HepG2 (cell line): ENCODE results near the gene DOCK4. TPM values are rescaled to one million over a fixed set of nuclear protein-coding genes. Genes with fewer than 3 reads are reported as not detected.

ENCODE experiments used
- ATAC-seq: fragments of 200-7000 bp; cut with Tn5 transposase; 3 replicates; pipeline ENCODE4 v1.9.1; 2020; ENCODE audit warnings: mild to moderate bottlenecking, moderate library complexity
- BruUV-seq: library from RNA; stranded (reverse); fragments of 400-500 nt; replicated peaks from 2 replicates; lab custom pipeline; 2021; lab: Mats Ljungman, UMichigan
- CTCF ChIA-PET: fragments of 300-600 bp; formaldehyde crosslinking; extraction: SDS; loops from one replicate; lab custom pipeline; 2021; ENCODE audit warnings: low total read pairs, inconsistent platforms, low intra/inter-chr PET ratio; lab: Yijun Ruan, JAX
- POLR2A ChIA-PET: fragments of 350-600 bp; sonication (Branson Sonifier 250); formaldehyde crosslinking; loops from one replicate; lab custom pipeline; 2020; ENCODE audit warnings: antibody characterized with exemption, inconsistent platforms; lab: Yijun Ruan, JAX
- DNase-seq: peaks from one replicate; pipeline ENCODE4 v3.0.0-alpha.2; 2015; ENCODE audit warnings: low spot score
- FAIRE-seq: peaks from 3 replicates; lab custom pipeline; 2011; peaks lifted over from hg19 to GRCh38; lab: Jason Lieb, UNC
- H2AFZ ChIP-seq: one replicate; pipeline ENCODE4 v1.6.1; 2011; ENCODE audit warnings: low read length, inconsistent platforms
- H3K27ac ChIP-seq: fragments of 300-600 bp; 3 replicates; pipeline ENCODE4 v1.8.0; 2011; ENCODE audit warnings: mixed run types, mild to moderate bottlenecking, mixed read lengths, low read length, inconsistent platforms; ENCODE audit not compliant: insufficient read depth; ENCODE audit errors: extremely low read length
- H3K27me3 ChIP-seq, 2 experiments: fragments of 200-600 bp in 1 of 2; 2 replicates in 1 of 2; 3 replicates in 1 of 2; pipeline versions ENCODE4 v1.6.0 to v1.8.0; 2011; ENCODE audit warnings: low read length in 2 of 2, mild to moderate bottlenecking in 2 of 2, moderate library complexity in 2 of 2, inconsistent platforms in 1 of 2; ENCODE audit not compliant: insufficient read depth in 2 of 2, control insufficient read depth in 1 of 2
- H3K36me3 ChIP-seq, 2 experiments: fragments of 200-600 bp in 1 of 2; replicated peaks in 1 of 2; 2 replicates in 1 of 2; 3 replicates in 1 of 2; pipeline versions ENCODE4 v1.5.1 to v1.8.0; 2011; ENCODE audit warnings: low read length in 2 of 2, inconsistent platforms in 1 of 2; ENCODE audit not compliant: insufficient read depth in 2 of 2, control insufficient read depth in 1 of 2
- H3K4me1 ChIP-seq: 2 replicates; pipeline ENCODE4 v1.5.1; 2012; ENCODE audit warnings: low read length, inconsistent platforms; ENCODE audit not compliant: insufficient read depth
- H3K4me2 ChIP-seq: 2 replicates; pipeline ENCODE4 v1.6.0; 2011; ENCODE audit warnings: low read depth, low read length, inconsistent platforms
- H3K4me3 ChIP-seq, 3 experiments: fragments of 200-600 bp in 1 of 3; sonication (generic), shearing (Covaris generic) in 1 of 3; replicated peaks in 1 of 3; 2 replicates each; pipeline ENCODE4 v1.5.1; 2011 to 2016; ENCODE audit warnings: low read length in 3 of 3, inconsistent platforms in 2 of 3, low read depth in 2 of 3, mild to moderate bottlenecking in 2 of 3, control low read depth in 1 of 3, mixed read lengths in 1 of 3; ENCODE audit not compliant: insufficient read depth in 1 of 3
- H3K79me2 ChIP-seq: one replicate; pipeline ENCODE4 v1.6.1; 2011; ENCODE audit warnings: low read length, inconsistent platforms; ENCODE audit not compliant: insufficient read depth
- H3K9ac ChIP-seq: 2 replicates; pipeline ENCODE4 v1.6.0; 2011; ENCODE audit warnings: mild to moderate bottlenecking, low read depth, low read length, inconsistent platforms; ENCODE audit not compliant: insufficient read depth
- H3K9me3 ChIP-seq: 2 replicates; pipeline ENCODE4 v1.5.1; 2012; ENCODE audit warnings: mild to moderate bottlenecking, low read length
- H4K20me1 ChIP-seq: 2 replicates; pipeline ENCODE4 v1.6.0; 2011; ENCODE audit warnings: inconsistent platforms, mild to moderate bottlenecking, low read length, moderate library complexity; ENCODE audit not compliant: insufficient read depth
- E2F2 ChIP-seq: sonication (generic); formaldehyde crosslinking; IDR thresholded peaks from 2 replicates; pipeline ENCODE4 v1.4.0; 2020; ENCODE audit warnings: missing genetic modification reagents, borderline replicate concordance
- HNRNPH1 ChIP-seq: fragments of 200-400 bp; formaldehyde crosslinking; optimal IDR thresholded peaks from 2 replicates; pipeline ENCODE3; 2017; ENCODE audit warnings: mild to moderate bottlenecking, low read depth, low read length
- KDM1A ChIP-seq: IDR thresholded peaks from 2 replicates; pipeline ENCODE4 v1.6.1; 2016; ENCODE audit warnings: missing compliant biosample characterization
- NR2F1 ChIP-seq, 2 experiments: fragments of 450-650 bp in 1 of 2; formaldehyde crosslinking in 1 of 2; IDR thresholded peaks; 2 replicates each; pipeline versions ENCODE4 v1.5.0 to v1.6.1; 2016 to 2020; ENCODE audit warnings: mild to moderate bottlenecking in 1 of 2, missing compliant biosample characterization in 1 of 2, missing genetic modification reagents in 1 of 2, moderate library complexity in 1 of 2
- PAF1 ChIP-seq: IDR thresholded peaks from 2 replicates; pipeline ENCODE4 v1.6.1; 2016; ENCODE audit warnings: missing genetic modification reagents, missing compliant biosample characterization
- STAT6 ChIP-seq: sonication (generic); formaldehyde crosslinking; IDR thresholded peaks from 2 replicates; pipeline ENCODE4 v1.4.0; 2020; ENCODE audit warnings: missing genetic modification reagents, mild to moderate bottlenecking, borderline replicate concordance
- ZMYM3 ChIP-seq: sonication (generic); formaldehyde crosslinking; IDR thresholded peaks from 2 replicates; pipeline ENCODE4 v1.5.1; 2020; ENCODE audit warnings: mild to moderate bottlenecking, missing genetic modification reagents
- ZNF510 ChIP-seq: sonication (generic); formaldehyde crosslinking; IDR thresholded peaks from 2 replicates; pipeline ENCODE4 v1.4.0; 2020; ENCODE audit warnings: low read depth, mild to moderate bottlenecking, missing genetic modification reagents
- ZNF549 ChIP-seq: sonication (generic); formaldehyde crosslinking; IDR thresholded peaks from 2 replicates; pipeline ENCODE4 v1.5.0; 2020; ENCODE audit warnings: missing genetic modification reagents
- ZNF629 ChIP-seq: sonication (generic); formaldehyde crosslinking; conservative IDR thresholded peaks from 2 replicates; pipeline ENCODE4 v1.5.0; 2020; ENCODE audit warnings: missing genetic modification reagents
- ZNF652 ChIP-seq: IDR thresholded peaks from 2 replicates; pipeline ENCODE4 v1.6.1; 2016; ENCODE audit warnings: low read depth, borderline replicate concordance
- ZNF720 ChIP-seq: sonication (generic); formaldehyde crosslinking; IDR thresholded peaks from 2 replicates; pipeline ENCODE4 v1.4.0; 2020; ENCODE audit warnings: missing genetic modification reagents
- ZNF775 ChIP-seq: sonication (generic); formaldehyde crosslinking; IDR thresholded peaks from 2 replicates; pipeline ENCODE4 v1.4.0; 2020; ENCODE audit warnings: missing genetic modification reagents, mild to moderate bottlenecking, moderate library complexity, borderline replicate concordance
- ZSCAN5A ChIP-seq: sonication (generic); formaldehyde crosslinking; IDR thresholded peaks from 2 replicates; pipeline ENCODE4 v1.8.0; 2022; ENCODE audit warnings: mild to moderate bottlenecking, missing genetic modification reagents, borderline replicate concordance
- WGBS: methylation state at CpG from one replicate; pipeline ENCODE4 v1.1.6; 2017; ENCODE audit warnings: low lambda C conversion rate; 5-methylcytosine and 5-hydroxymethylcytosine counted together
- in situ Hi-C: cut with HindIII; loops from 2 replicates; pipeline ENCODE4 v1.10.0; 2017; ENCODE audit warnings: low pct_unique_long_range_greater_than_20kb; ENCODE audit not compliant: extremely low pct_ligation_motif_present
- intact Hi-C: fragments of 100-400 bp; cut with micrococcal nuclease; formaldehyde crosslinking; loops from one replicate; pipeline ENCODE4 v1.10.0; 2022; ENCODE audit not compliant: unreplicated experiment
- polyA plus RNA-seq, 8 experiments: library from polyadenylated mRNA; depleted of rRNA in 3 of 8; stranded (reverse) in 7 of 8; unstranded in 1 of 8; fragments of >200 nt; fragmentation: Illumina TruSeq in 4 of 8; extraction: Trizol in 4 of 8; gene quantifications; 2 replicates each; pipeline versions ENCODE4 v1.2.1 to v1.2.3, GENCODE V29; 2011 to 2016; ENCODE audit warnings: low read depth in 4 of 8, missing spikeins in 1 of 8, mixed read lengths in 1 of 8; ENCODE audit not compliant: insufficient read depth in 1 of 8
- total RNA-seq, 5 experiments: library from RNA; depleted of rRNA; stranded (reverse); fragments of >200 nt; fragmentation: Illumina TruSeq; extraction: Trizol; gene quantifications; 2 replicates each; pipeline ENCODE4 v1.2.3, GENCODE V29; 2016; ENCODE audit warnings: low read depth in 1 of 5

DOCK4 gene
- total and polyA plus RNA-seq, 2 of the 13 experiments (the other 11 are each of a cell fraction or from before 2014, with no cell fraction given) = 13.5 to 17.4 TPM

GRCh38 chr7:112088484-112089016, 117.6 kb downstream of the DOCK4 start:
- intact Hi-C loops = loop anchor here (5.0 to 10.0 kb wide), 2 partner anchors 119 to 316 kb away; partner anchors contain the start of genes DOCK4 and ZNF277
- H3K27me3 ChIP-seq = no peaks in the 10 kb centered on the region
- peak; percentile 42 for FAIRE-seq

GRCh38 chr7:112086496-112087254, 119.5 kb downstream of the DOCK4 start:
- Histone ChIP-seq H3K4me2 (peak overlapping the region; percentile 54), H3K4me3 (peak overlapping the region in 2 of 3 experiments; percentile 7 to 15; a peak in 2 of 6 replicates), H3K9ac (no peak overlapping the region), H3K36me3 (no peaks in the 10 kb centered on the region), H3K9me3 (no peaks in the 10 kb centered on the region), H3K4me1 (peaks cover 64% of the 10 kb centered on the region), H4K20me1 (0 out of 2 replicates have a peak, but pooled peaks cover 3% of the 10 kb centered on the region), H2AFZ (no peak overlapping the region), H3K79me2 (peaks cover 17% of the 10 kb centered on the region), H3K27ac (peak overlapping the region; percentile 23), H3K27me3 (no peaks in the 10 kb centered on the region)
- ChIA-PET POLR2A (interaction anchor here (1.6 kb wide), 1 partner anchor 34 kb away, joined by 3 read pairs; no protein-coding TSS in a partner anchor), CTCF (no interaction called here)
- 2% methylated on average over 3 of the region's 3 CpGs for WGBS
- intact Hi-C loops (loop anchor here (5.0 to 10.0 kb wide), 2 partner anchors 121 to 318 kb away; partner anchors contain the start of genes DOCK4 and ZNF277), in situ Hi-C loops (no loop called here)
- ATAC-seq = peak; percentile 100
- BruUV-seq = no TSS peak
- FAIRE-seq = peak; percentile 99
- peak; percentile 92 for DNase-seq
- TF ChIP-seq ZNF549 (CRISPR knock-in tag) (no peak), NR2F1 (CRISPR knock-in tag; IDR thresholded peaks at IDR 0.05) (no peak), ZSCAN5A (CRISPR knock-in tag) (0 out of 2 replicates have a peak, but pooled peaks have one; percentile 48), STAT6 (CRISPR knock-in tag) (no peak), E2F2 (CRISPR knock-in tag) (no peak), PAF1 (CRISPR knock-in tag) (no peak)

More at GRCh38 chr7:112088484-112089016, 117.6 kb downstream of the DOCK4 start:
- ATAC-seq = no peak
- peak; percentile 90 for TF ChIP-seq ZNF629 (CRISPR knock-in tag)
- TF ChIP-seq ZNF775 (CRISPR knock-in tag) = no peak
- peak; percentile 50; the same call in 1 of the 2 replicates for TF ChIP-seq ZMYM3 (CRISPR knock-in tag)
- TF ChIP-seq ZNF652 (CRISPR knock-in tag) = peak; percentile 74; the same call in 1 of the 2 replicates
- peak; percentile 47; the same call in 1 of the 2 replicates for TF ChIP-seq KDM1A
- no peak for TF ChIP-seq HNRNPH1
- TF ChIP-seq ZNF720 (CRISPR knock-in tag) = no peak
- TF ChIP-seq ZNF510 (CRISPR knock-in tag) = no peak
- peaks cover 12% of the 10 kb centered on the region for H3K79me2 ChIP-seq
- H4K20me1 ChIP-seq = 0 out of 2 replicates have a peak, but pooled peaks cover 3% of the 10 kb centered on the region
- no TSS peak for BruUV-seq
- in situ Hi-C loops = no loop called here
- DNase-seq = peak; percentile 39
- H3K27ac ChIP-seq = no peak overlapping the region
- WGBS = 65% methylated on average over 4 of the region's 4 CpGs
- no peaks in the 10 kb centered on the region for H3K9me3 ChIP-seq
- H3K9ac ChIP-seq = no peak overlapping the region
- no peak overlapping the region for H3K4me3 ChIP-seq
- POLR2A ChIA-PET = no interaction called here
- no peak overlapping the region for H3K4me2 ChIP-seq
- H2AFZ ChIP-seq = no peak overlapping the region
- peaks cover 78% of the 10 kb centered on the region for H3K4me1 ChIP-seq
- no peaks in the 10 kb centered on the region for H3K36me3 ChIP-seq
- CTCF ChIA-PET = no interaction called here
